Smooth muscle cell (in vitro differentiated cells): Measurements from ENCODE around the gene PID1. TPM values are rescaled to one million over a fixed set of nuclear protein-coding genes. Genes with fewer than 3 reads are reported as not detected.

Source experiments
- DNase-seq: peaks from one replicate; lab custom pipeline; 2025; ENCODE audit not compliant: unreplicated experiment; lab: John Stamatoyannopoulos, UW
- H2AFZ ChIP-seq: fragments of 200-600 bp; sonication (generic); 2 replicates; pipeline ENCODE4 v1.6.0; 2016; ENCODE audit warnings: antibody characterized with exemption, low read depth, mild to moderate bottlenecking
- H3F3A ChIP-seq: fragments of 200-600 bp; sonication (generic); 2 replicates; pipeline ENCODE4 v1.6.0; 2017; ENCODE audit warnings: antibody characterized with exemption, low read depth
- H3K27ac ChIP-seq: fragments of 200-600 bp; sonication (generic); 2 replicates; pipeline ENCODE4 v1.5.1; 2016; ENCODE audit warnings: low read depth, mild to moderate bottlenecking
- H3K27me3 ChIP-seq: fragments of 200-600 bp; sonication (generic); 2 replicates; pipeline ENCODE4 v1.6.1; 2016; ENCODE audit warnings: low read depth, mild to moderate bottlenecking
- H3K36me3 ChIP-seq: fragments of 200-600 bp; sonication (generic); 2 replicates; pipeline ENCODE4 v1.5.1; 2016; ENCODE audit warnings: low read depth
- H3K4me1 ChIP-seq: fragments of 200-600 bp; sonication (generic); 2 replicates; pipeline ENCODE4 v1.5.1; 2016; ENCODE audit warnings: low read depth
- H3K4me2 ChIP-seq: fragments of 200-600 bp; sonication (generic); 2 replicates; pipeline ENCODE4 v1.6.0; 2016; ENCODE audit warnings: mild to moderate bottlenecking
- H3K4me3 ChIP-seq: fragments of 200-600 bp; sonication (generic); 2 replicates; pipeline ENCODE4 v1.5.1; 2016; ENCODE audit warnings: mild to moderate bottlenecking
- H3K79me2 ChIP-seq: fragments of 200-600 bp; sonication (generic); 2 replicates; pipeline ENCODE4 v1.6.0; 2016; ENCODE audit warnings: low read depth, mild to moderate bottlenecking
- H3K9ac ChIP-seq: fragments of 200-600 bp; sonication (generic); 2 replicates; pipeline ENCODE4 v1.6.0; 2016; ENCODE audit warnings: low read depth
- H3K9me3 ChIP-seq: fragments of 200-600 bp; sonication (generic); replicated peaks from 2 replicates; pipeline ENCODE4 v1.5.1; 2016; ENCODE audit warnings: low read depth
- H4K20me1 ChIP-seq: fragments of 200-600 bp; sonication (generic); 2 replicates; pipeline ENCODE4 v1.6.0; 2016; ENCODE audit warnings: low read depth
- WGBS: methylation state at CpG from one replicate; pipeline ENCODE4 v1.1.7; 2016; ENCODE audit warnings: low lambda C conversion rate; 5-methylcytosine and 5-hydroxymethylcytosine counted together
- polyA plus RNA-seq: library from polyadenylated mRNA; unstranded; fragments of >200 nt; fragmentation: Nextera tagmentation; extraction: Ambion mirVana; gene quantifications from 2 replicates; pipeline ENCODE4 v1.2.1, GENCODE V29; 2016
- total RNA-seq: library from RNA; depleted of rRNA; stranded (reverse); fragments of >200 nt; gene quantifications from 2 replicates; pipeline ENCODE4 v1.2.3, GENCODE V29; 2014
- TF ChIP-seq, protein P1 (sequence below): fragments of 200-600 bp; sonication (generic); IDR thresholded peaks from 2 replicates; pipeline ENCODE4 v1.5.1; 2017; ENCODE audit warnings: borderline replicate concordance, mild to moderate bottlenecking, antibody characterized with exemption; ENCODE audit not compliant: insufficient read depth, poor library complexity, severe bottlenecking

The PID1 gene
- total and polyA plus RNA-seq, 2 experiments from 2014 or later = 18.1 to 45.3 TPM

DNA sequence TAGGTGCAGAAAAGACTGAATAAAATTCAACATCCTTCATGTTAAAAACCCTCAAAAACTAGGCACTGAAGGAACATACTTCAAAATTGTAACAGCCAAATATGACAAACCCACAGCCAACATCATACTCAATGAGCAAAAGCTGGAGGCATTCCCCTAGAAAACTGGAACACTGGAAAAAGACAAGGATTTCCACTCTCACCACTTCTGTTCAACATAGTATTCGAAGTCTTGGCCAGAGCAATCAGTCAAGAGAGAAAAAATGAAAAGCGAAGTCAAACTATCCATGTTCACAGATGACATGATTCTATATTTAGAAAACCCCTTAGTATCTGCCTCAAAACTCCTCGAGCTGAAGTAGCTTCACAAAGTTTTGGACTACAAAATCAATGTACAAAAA is 282.3 kb downstream of the PID1 start:
- H3K36me3 ChIP-seq = no peaks in the 10 kb centered on the region
- H3F3A ChIP-seq = no peaks in the 10 kb centered on the region
- H3K79me2 ChIP-seq = no peaks in the 10 kb centered on the region
- WGBS = 68% methylated on average over 3 of the region's 3 CpGs
- H2AFZ ChIP-seq = no peak overlapping the region
- H3K9me3 ChIP-seq = no peaks in the 10 kb centered on the region
- no peak overlapping the region for H3K27ac ChIP-seq
- no peaks in the 10 kb centered on the region for H3K4me1 ChIP-seq
- H3K27me3 ChIP-seq = no peaks in the 10 kb centered on the region
- no peak overlapping the region for H3K4me3 ChIP-seq
- H4K20me1 ChIP-seq = no peaks in the 10 kb centered on the region
- no peak overlapping the region for H3K9ac ChIP-seq
- TF ChIP-seq, protein P1, sequence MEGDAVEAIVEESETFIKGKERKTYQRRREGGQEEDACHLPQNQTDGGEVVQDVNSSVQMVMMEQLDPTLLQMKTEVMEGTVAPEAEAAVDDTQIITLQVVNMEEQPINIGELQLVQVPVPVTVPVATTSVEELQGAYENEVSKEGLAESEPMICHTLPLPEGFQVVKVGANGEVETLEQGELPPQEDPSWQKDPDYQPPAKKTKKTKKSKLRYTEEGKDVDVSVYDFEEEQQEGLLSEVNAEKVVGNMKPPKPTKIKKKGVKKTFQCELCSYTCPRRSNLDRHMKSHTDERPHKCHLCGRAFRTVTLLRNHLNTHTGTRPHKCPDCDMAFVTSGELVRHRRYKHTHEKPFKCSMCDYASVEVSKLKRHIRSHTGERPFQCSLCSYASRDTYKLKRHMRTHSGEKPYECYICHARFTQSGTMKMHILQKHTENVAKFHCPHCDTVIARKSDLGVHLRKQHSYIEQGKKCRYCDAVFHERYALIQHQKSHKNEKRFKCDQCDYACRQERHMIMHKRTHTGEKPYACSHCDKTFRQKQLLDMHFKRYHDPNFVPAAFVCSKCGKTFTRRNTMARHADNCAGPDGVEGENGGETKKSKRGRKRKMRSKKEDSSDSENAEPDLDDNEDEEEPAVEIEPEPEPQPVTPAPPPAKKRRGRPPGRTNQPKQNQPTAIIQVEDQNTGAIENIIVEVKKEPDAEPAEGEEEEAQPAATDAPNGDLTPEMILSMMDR = no peak
- no peak for DNase-seq
- no peak overlapping the region for H3K4me2 ChIP-seq

DNA sequence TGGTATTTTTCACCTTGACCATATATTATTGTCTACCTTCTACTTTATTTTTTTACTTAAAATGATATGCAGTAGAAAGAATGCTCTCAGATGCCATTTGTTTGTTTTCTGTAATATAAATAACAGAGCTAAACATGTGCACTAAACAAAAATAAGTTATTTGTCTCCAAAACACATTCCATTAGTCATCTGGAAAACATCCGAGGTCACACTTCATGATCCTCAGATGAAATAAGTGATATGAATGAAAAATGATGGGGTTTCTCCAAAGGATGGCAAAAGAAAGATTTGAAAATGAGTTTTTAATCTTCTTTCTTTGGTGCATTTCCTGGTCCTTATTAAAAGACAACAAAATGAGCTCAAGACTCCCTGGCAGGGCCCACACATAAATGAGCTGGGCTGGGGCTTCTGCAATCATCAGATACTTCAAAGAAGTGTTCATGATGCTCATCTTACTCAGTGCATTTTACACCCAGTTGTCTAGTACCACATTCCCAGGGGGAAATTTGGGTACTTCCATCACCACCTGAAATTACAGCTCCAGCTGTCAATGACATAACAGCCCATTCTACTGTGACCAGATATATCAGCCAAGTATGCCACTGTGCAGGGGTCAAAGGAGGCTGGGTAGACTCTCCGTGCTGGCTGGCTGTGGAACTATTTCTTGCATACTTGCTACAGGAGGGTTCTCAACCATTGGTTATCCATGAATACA is 283.5 kb downstream of the PID1 start:
- no peaks in the 10 kb centered on the region for H3K36me3 ChIP-seq
- DNase-seq = no peak

DNA sequence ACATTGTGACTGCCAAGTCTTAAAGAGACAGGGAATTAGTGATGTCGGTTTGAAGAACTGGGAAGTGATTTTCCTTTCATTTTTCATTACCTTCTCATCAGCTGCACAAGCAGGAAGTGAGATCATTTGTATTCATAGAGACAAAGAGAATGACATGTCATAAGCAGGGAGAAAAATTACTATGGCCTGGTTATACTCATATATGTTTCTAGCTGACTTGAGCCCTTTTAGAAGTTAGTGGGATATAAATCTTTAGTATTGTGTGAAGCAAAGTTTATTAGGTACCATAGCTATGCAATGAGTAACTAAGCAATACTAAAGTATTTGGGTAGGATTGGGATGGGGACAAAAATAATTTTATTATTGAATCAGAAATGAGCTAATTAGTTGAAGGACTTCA is 284.1 kb downstream of the PID1 start:
- H4K20me1 ChIP-seq = no peaks in the 10 kb centered on the region
- TF ChIP-seq, protein P1 = no peak
- no peak overlapping the region for H3K4me3 ChIP-seq
- H3K27me3 ChIP-seq = no peaks in the 10 kb centered on the region
- 83% methylated on average over 1 of the region's 1 CpG for WGBS
- no peak overlapping the region for H3K27ac ChIP-seq
- no peaks in the 10 kb centered on the region for H3F3A ChIP-seq
- H3K36me3 ChIP-seq = no peaks in the 10 kb centered on the region
- no peak overlapping the region for H3K9ac ChIP-seq
- no peak overlapping the region for H2AFZ ChIP-seq
- no peaks in the 10 kb centered on the region for H3K79me2 ChIP-seq
- H3K9me3 ChIP-seq = no peaks in the 10 kb centered on the region
- no peak overlapping the region for H3K4me2 ChIP-seq
- no peak for DNase-seq
- no peaks in the 10 kb centered on the region for H3K4me1 ChIP-seq

More for the DNA sequence above, 283.5 kb downstream of the PID1 start:
- H3K9ac ChIP-seq = no peak overlapping the region
- WGBS = 87% methylated on average over 2 of the region's 2 CpGs
- no peaks in the 10 kb centered on the region for H3K4me1 ChIP-seq
- H3K27me3 ChIP-seq = no peaks in the 10 kb centered on the region
- H3K9me3 ChIP-seq = no peaks in the 10 kb centered on the region
- H4K20me1 ChIP-seq = no peaks in the 10 kb centered on the region
- TF ChIP-seq, protein P1 = no peak
- no peaks in the 10 kb centered on the region for H3F3A ChIP-seq
- no peak overlapping the region for H2AFZ ChIP-seq
- H3K4me3 ChIP-seq = no peak overlapping the region
- no peak overlapping the region for H3K4me2 ChIP-seq
- H3K27ac ChIP-seq = no peak overlapping the region
- no peaks in the 10 kb centered on the region for H3K79me2 ChIP-seq

DNA sequence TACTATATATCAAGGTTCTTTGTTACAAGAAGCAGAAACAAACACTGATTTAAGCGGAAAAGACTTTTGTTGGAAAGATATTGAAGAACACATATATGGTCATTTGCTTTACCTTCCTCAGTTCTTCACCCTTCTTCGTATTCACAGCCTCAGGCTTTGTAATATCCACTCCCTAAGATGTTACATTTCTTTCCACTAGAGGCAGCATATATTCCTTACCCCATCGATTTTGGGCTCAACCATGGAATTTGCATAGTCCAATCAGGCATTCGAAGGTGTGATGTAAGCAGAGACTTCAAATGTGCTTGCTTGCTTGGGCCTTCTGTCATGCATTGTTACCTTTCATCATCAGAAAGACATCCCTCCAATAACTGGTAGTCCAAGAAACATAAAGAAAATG is 287.4 kb downstream of the PID1 start:
- Histone ChIP-seq H3K4me2 (no peak overlapping the region), H3K9ac (no peak overlapping the region), H3K27ac (no peak overlapping the region), H3K36me3 (no peaks in the 10 kb centered on the region), H3K9me3 (peaks cover 23% of the 10 kb centered on the region), H3K79me2 (no peaks in the 10 kb centered on the region), H3K4me3 (no peak overlapping the region), H3K4me1 (no peaks in the 10 kb centered on the region), H4K20me1 (no peaks in the 10 kb centered on the region), H2AFZ (no peak overlapping the region), H3K27me3 (no peaks in the 10 kb centered on the region), H3F3A (no peaks in the 10 kb centered on the region)
- TF ChIP-seq, protein P1 = no peak
- DNase-seq = no peak
- WGBS = 86% methylated on average over 4 of the region's 4 CpGs
